ENCODE results near the gene YWHAE.
"Not testable (repeated sequence)": the region's sequence is repeated elsewhere in the genome, so short reads cannot be mapped to it uniquely, and the experiment has no call there.

The YWHAE gene

GRCh38 chr17:1399679-1400512 is at the start of gene YWHAE:
Gene YWHAE, minus strand, starts transcription at chr17:1400222. Its CDS starts 112 bp downstream, at chr17:1400110.
- DNase-seq (ENCODE audit: low read depth, low spot score): peak; percentile 83

GRCh38 chr17:1449412-1449967 is 49.5 kb upstream of the YWHAE start:
- no peak for DNase-seq (ENCODE audit: low read depth, low spot score)

GRCh38 chr17:1447052-1447451 is 47.0 kb upstream of the YWHAE start:
- DNase-seq (ENCODE audit: low read depth, low spot score): no peak

GRCh38 chr17:1446201-1446600 is 46.2 kb upstream of the YWHAE start:
- no peak for DNase-seq (ENCODE audit: low read depth, low spot score)

- DNase-seq (ENCODE audit: low read depth, low spot score): not testable (repeated sequence)
Measured at GRCh38 chr17:1445695-1446094, 45.7 kb upstream of the YWHAE start.

GRCh38 chr17:1442721-1443120 is 42.7 kb upstream of the YWHAE start:
- DNase-seq (ENCODE audit: low read depth, low spot score): not testable (repeated sequence)

GRCh38 chr17:1442187-1442586 is 42.2 kb upstream of the YWHAE start:
- DNase-seq (ENCODE audit: low read depth, low spot score): no peak

- no peak for DNase-seq (ENCODE audit: low read depth, low spot score)
Measured at GRCh38 chr17:1440921-1441320, 40.9 kb upstream of the YWHAE start.

- DNase-seq (ENCODE audit: low read depth, low spot score): no peak
Measured at GRCh38 chr17:1438593-1439083, 38.6 kb upstream of the YWHAE start.

- no peak for DNase-seq (ENCODE audit: low read depth, low spot score)
Measured at GRCh38 chr17:1435326-1435725, 35.3 kb upstream of the YWHAE start.

GRCh38 chr17:1434150-1434549 is 34.1 kb upstream of the YWHAE start:
- DNase-seq (ENCODE audit: low read depth, low spot score): no peak

GRCh38 chr17:1431631-1432104 is 31.6 kb upstream of the YWHAE start:
- no peak for DNase-seq (ENCODE audit: low read depth, low spot score)

GRCh38 chr17:1423456-1424135 is 23.6 kb upstream of the YWHAE start:
- no peak for DNase-seq (ENCODE audit: low read depth, low spot score)

GRCh38 chr17:1422885-1423284 is 22.9 kb upstream of the YWHAE start:
- peak; percentile 74 for DNase-seq (ENCODE audit: low read depth, low spot score)

GRCh38 chr17:1421470-1421869 is 21.4 kb upstream of the YWHAE start:
- DNase-seq (ENCODE audit: low read depth, low spot score): no peak

GRCh38 chr17:1420981-1421380 is 21.0 kb upstream of the YWHAE start:
- no peak for DNase-seq (ENCODE audit: low read depth, low spot score)

- DNase-seq (ENCODE audit: low read depth, low spot score): no peak
Measured at GRCh38 chr17:1420163-1420562, 20.1 kb upstream of the YWHAE start.

- DNase-seq (ENCODE audit: low read depth, low spot score): not testable (repeated sequence)
Measured at GRCh38 chr17:1418476-1418875, 18.5 kb upstream of the YWHAE start.

- DNase-seq (ENCODE audit: low read depth, low spot score): no peak
Measured at GRCh38 chr17:1416414-1416813, 16.4 kb upstream of the YWHAE start.

- no peak for DNase-seq (ENCODE audit: low read depth, low spot score)
Measured at GRCh38 chr17:1414634-1415033, 14.6 kb upstream of the YWHAE start.

GRCh38 chr17:1414001-1414574 is 14.1 kb upstream of the YWHAE start:
- no peak for DNase-seq (ENCODE audit: low read depth, low spot score)

- DNase-seq (ENCODE audit: low read depth, low spot score): no peak
Measured at GRCh38 chr17:1413281-1413791, 13.3 kb upstream of the YWHAE start.
